Measurements from ENCODE around the gene PGLYRP4. TPM values are rescaled to one million over a fixed set of nuclear protein-coding genes. Genes with fewer than 3 reads are reported as not detected.

Gene PGLYRP4
- total RNA-seq, 1 experiment from 2014 or later, result not detected

GRCh38 chr1:153343040-153343681 lies 5.5 kb downstream of the PGLYRP4 start:
- Mint-ChIP-seq H3K27me3 (ENCODE audit: low read depth) (peaks cover 2% of the 10 kb centered on the region; the same call in 1 of the 2 replicates), H3K9me3 (no peaks in the 10 kb centered on the region), H3K27ac (no peak overlapping the region), H3K36me3 (no peaks in the 10 kb centered on the region), H3K4me3 (no peak overlapping the region), H3K4me1 (peaks cover 9% of the 10 kb centered on the region; the same call in 1 of the 2 replicates)
- ChIA-PET CTCF (interaction anchor here (0.6 to 1.6 kb wide), 7 partner anchors 10 to 1709 kb away, joined by 3 to 10 read pairs (median 3); no protein-coding TSS in a partner anchor), POLR2A (no interaction called here)
- ATAC-seq (no peak), DNase-seq (ENCODE audit: low spot score) (no peak)
- TF ChIP-seq NFATC4 (CRISPR knock-in tag; IDR thresholded peaks at IDR 0.05) (no peak), EMX1 (CRISPR knock-in tag; IDR thresholded peaks at IDR 0.05) (no peak)
- TF ChIP-seq, protein P1, sequence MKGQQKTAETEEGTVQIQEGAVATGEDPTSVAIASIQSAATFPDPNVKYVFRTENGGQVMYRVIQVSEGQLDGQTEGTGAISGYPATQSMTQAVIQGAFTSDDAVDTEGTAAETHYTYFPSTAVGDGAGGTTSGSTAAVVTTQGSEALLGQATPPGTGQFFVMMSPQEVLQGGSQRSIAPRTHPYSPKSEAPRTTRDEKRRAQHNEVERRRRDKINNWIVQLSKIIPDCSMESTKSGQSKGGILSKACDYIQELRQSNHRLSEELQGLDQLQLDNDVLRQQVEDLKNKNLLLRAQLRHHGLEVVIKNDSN (CRISPR knock-in tag; IDR thresholded peaks at IDR 0.05), result no peak
- TF ChIP-seq, protein P2, sequence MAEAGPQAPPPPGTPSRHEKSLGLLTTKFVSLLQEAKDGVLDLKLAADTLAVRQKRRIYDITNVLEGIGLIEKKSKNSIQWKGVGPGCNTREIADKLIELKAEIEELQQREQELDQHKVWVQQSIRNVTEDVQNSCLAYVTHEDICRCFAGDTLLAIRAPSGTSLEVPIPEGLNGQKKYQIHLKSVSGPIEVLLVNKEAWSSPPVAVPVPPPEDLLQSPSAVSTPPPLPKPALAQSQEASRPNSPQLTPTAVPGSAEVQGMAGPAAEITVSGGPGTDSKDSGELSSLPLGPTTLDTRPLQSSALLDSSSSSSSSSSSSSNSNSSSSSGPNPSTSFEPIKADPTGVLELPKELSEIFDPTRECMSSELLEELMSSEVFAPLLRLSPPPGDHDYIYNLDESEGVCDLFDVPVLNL (CRISPR knock-in tag; IDR thresholded peaks at IDR 0.05; ENCODE audit: borderline replicate concordance, low read depth), result no peak

- Mint-ChIP-seq H3K36me3 (no peaks in the 10 kb centered on the region), H3K9me3 (no peaks in the 10 kb centered on the region), H3K4me1 (peaks cover 9% of the 10 kb centered on the region; the same call in 1 of the 2 replicates), H3K27me3 (ENCODE audit: low read depth) (peaks cover 5% of the 10 kb centered on the region; the same call in 1 of the 2 replicates), H3K27ac (no peak overlapping the region), H3K4me3 (no peak overlapping the region)
- no peak for ATAC-seq
- POLR2A ChIA-PET, result no interaction called here
- CTCF ChIA-PET, result interaction anchor here (1.1 to 1.4 kb wide), 2 partner anchors 50 to 153 kb away, joined by 3 to 7 read pairs; no protein-coding TSS in a partner anchor
- TF ChIP-seq ZNF138 (CRISPR knock-in tag; conservative IDR thresholded peaks at IDR 0.05) (no peak), ZNF423 (CRISPR knock-in tag; IDR thresholded peaks at IDR 0.05) (no peak), ZNF263 (CRISPR knock-in tag; IDR thresholded peaks at IDR 0.05; ENCODE audit: low read depth) (no peak), FOXK1 (CRISPR knock-in tag; IDR thresholded peaks at IDR 0.05) (no peak), ZBTB43 (CRISPR knock-in tag; IDR thresholded peaks at IDR 0.05) (no peak), ZNF416 (CRISPR knock-in tag; IDR thresholded peaks at IDR 0.05) (no peak), ZNF317 (CRISPR knock-in tag; IDR thresholded peaks at IDR 0.05; ENCODE audit: borderline replicate concordance, low read depth) (no peak), ELF4 (CRISPR knock-in tag; IDR thresholded peaks at IDR 0.05; ENCODE audit: low read depth) (no peak), ZNF232 (CRISPR knock-in tag; IDR thresholded peaks at IDR 0.05) (no peak)
- TF ChIP-seq, protein P3, sequence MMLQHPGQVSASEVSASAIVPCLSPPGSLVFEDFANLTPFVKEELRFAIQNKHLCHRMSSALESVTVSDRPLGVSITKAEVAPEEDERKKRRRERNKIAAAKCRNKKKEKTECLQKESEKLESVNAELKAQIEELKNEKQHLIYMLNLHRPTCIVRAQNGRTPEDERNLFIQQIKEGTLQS (CRISPR knock-in tag; conservative IDR thresholded peaks at IDR 0.05), result no peak
- TF ChIP-seq, protein P4, sequence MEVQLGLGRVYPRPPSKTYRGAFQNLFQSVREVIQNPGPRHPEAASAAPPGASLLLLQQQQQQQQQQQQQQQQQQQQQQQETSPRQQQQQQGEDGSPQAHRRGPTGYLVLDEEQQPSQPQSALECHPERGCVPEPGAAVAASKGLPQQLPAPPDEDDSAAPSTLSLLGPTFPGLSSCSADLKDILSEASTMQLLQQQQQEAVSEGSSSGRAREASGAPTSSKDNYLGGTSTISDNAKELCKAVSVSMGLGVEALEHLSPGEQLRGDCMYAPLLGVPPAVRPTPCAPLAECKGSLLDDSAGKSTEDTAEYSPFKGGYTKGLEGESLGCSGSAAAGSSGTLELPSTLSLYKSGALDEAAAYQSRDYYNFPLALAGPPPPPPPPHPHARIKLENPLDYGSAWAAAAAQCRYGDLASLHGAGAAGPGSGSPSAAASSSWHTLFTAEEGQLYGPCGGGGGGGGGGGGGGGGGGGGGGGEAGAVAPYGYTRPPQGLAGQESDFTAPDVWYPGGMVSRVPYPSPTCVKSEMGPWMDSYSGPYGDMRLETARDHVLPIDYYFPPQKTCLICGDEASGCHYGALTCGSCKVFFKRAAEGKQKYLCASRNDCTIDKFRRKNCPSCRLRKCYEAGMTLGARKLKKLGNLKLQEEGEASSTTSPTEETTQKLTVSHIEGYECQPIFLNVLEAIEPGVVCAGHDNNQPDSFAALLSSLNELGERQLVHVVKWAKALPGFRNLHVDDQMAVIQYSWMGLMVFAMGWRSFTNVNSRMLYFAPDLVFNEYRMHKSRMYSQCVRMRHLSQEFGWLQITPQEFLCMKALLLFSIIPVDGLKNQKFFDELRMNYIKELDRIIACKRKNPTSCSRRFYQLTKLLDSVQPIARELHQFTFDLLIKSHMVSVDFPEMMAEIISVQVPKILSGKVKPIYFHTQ (CRISPR knock-in tag; IDR thresholded peaks at IDR 0.05), result no peak
- TF ChIP-seq, protein P5, sequence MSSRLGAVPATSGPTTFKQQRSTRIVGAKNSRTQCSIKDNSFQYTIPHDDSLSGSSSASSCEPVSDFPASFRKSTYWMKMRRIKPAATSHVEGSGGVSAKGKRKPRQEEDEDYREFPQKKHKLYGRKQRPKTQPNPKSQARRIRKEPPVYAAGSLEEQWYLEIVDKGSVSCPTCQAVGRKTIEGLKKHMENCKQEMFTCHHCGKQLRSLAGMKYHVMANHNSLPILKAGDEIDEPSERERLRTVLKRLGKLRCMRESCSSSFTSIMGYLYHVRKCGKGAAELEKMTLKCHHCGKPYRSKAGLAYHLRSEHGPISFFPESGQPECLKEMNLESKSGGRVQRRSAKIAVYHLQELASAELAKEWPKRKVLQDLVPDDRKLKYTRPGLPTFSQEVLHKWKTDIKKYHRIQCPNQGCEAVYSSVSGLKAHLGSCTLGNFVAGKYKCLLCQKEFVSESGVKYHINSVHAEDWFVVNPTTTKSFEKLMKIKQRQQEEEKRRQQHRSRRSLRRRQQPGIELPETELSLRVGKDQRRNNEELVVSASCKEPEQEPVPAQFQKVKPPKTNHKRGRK (CRISPR knock-in tag; IDR thresholded peaks at IDR 0.05; ENCODE audit: borderline replicate concordance), result no peak
- TF ChIP-seq, protein P6, sequence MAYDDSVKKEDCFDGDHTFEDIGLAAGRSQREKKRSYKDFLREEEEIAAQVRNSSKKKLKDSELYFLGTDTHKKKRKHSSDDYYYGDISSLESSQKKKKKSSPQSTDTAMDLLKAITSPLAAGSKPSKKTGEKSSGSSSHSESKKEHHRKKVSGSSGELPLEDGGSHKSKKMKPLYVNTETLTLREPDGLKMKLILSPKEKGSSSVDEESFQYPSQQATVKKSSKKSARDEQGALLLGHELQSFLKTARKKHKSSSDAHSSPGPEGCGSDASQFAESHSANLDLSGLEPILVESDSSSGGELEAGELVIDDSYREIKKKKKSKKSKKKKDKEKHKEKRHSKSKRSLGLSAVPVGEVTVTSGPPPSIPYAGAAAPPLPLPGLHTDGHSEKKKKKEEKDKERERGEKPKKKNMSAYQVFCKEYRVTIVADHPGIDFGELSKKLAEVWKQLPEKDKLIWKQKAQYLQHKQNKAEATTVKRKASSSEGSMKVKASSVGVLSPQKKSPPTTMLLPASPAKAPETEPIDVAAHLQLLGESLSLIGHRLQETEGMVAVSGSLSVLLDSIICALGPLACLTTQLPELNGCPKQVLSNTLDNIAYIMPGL (CRISPR knock-in tag; IDR thresholded peaks at IDR 0.05), result no peak
- DNase-seq (ENCODE audit: low spot score), result no peak
Measured at GRCh38 chr1:153342178-153342577, 6.5 kb downstream of the PGLYRP4 start.
